GM12892 (cell line): ENCODE data around the gene RSPRY1.

Experiments used
- DNase-seq: peaks from one replicate; pipeline ENCODE4 v3.0.0; 2011; ENCODE audit not compliant: insufficient read length
- FAIRE-seq: peaks from 2 replicates; lab custom pipeline; 2011; peaks lifted over from hg19 to GRCh38; lab: Jason Lieb, UNC
- POLR2A ChIP-seq: IDR thresholded peaks from 2 replicates; pipeline ENCODE4 v1.6.1; 2011; ENCODE audit warnings: low read depth, low read length, control low read depth
- POLR2AphosphoS5 ChIP-seq: IDR thresholded peaks from 2 replicates; pipeline ENCODE4 v1.6.1; 2011; ENCODE audit warnings: low read depth, low read length, control low read depth
- TAF1 ChIP-seq: IDR thresholded peaks from 2 replicates; pipeline ENCODE4 v1.6.1; 2011; ENCODE audit warnings: low read depth, mild to moderate bottlenecking, control low read depth, low read length, borderline replicate concordance

Gene RSPRY1

GRCh38 chr16:57209780-57210179 is 23.7 kb downstream of the RSPRY1 start:
- TF ChIP-seq POLR2A, result no peak
- FAIRE-seq (no peak), DNase-seq (no peak)

- no peak for TF ChIP-seq POLR2AphosphoS5
- no peak for TF ChIP-seq TAF1
- no peak for TF ChIP-seq POLR2A
- DNase-seq (no peak), FAIRE-seq (no peak)
These were observed 27.3 kb downstream of the RSPRY1 start for GRCh38 chr16:57213462-57213861.

- TF ChIP-seq TAF1 (no peak), POLR2A (no peak), POLR2AphosphoS5 (no peak)
These were observed 30.8 kb downstream of the RSPRY1 start for GRCh38 chr16:57216968-57217367.

GRCh38 chr16:57223057-57223456 is 36.9 kb downstream of the RSPRY1 start:
- DNase-seq (no peak), FAIRE-seq (no peak)
- TF ChIP-seq TAF1 (no peak), POLR2AphosphoS5 (no peak), POLR2A (no peak)

More at GRCh38 chr16:57216968-57217367, 30.8 kb downstream of the RSPRY1 start:
- FAIRE-seq (no peak), DNase-seq (no peak)

- FAIRE-seq (no peak), DNase-seq (no peak)
- no peak for TF ChIP-seq POLR2AphosphoS5
- no peak for TF ChIP-seq TAF1
- no peak for TF ChIP-seq POLR2A
These were observed 38.7 kb downstream of the RSPRY1 start for GRCh38 chr16:57224651-57225335.

- DNase-seq (no peak), FAIRE-seq (no peak)
- TF ChIP-seq POLR2A (no peak), TAF1 (no peak), POLR2AphosphoS5 (no peak)
These were observed 39.8 kb downstream of the RSPRY1 start for GRCh38 chr16:57225978-57226377.

- TF ChIP-seq POLR2AphosphoS5 (no peak), POLR2A (no peak), TAF1 (no peak)
- no peak for FAIRE-seq
- DNase-seq, result no peak
These were observed 40.8 kb downstream of the RSPRY1 start for GRCh38 chr16:57226701-57227621.

- no peak for TF ChIP-seq POLR2A
- TF ChIP-seq POLR2AphosphoS5, result no peak
- TF ChIP-seq TAF1, result no peak
- no peak for FAIRE-seq
- DNase-seq, result no peak
These were observed 43.0 kb downstream of the RSPRY1 start for GRCh38 chr16:57229079-57229478.

GRCh38 chr16:57231821-57232350 is 45.8 kb downstream of the RSPRY1 start:
- DNase-seq (no peak), FAIRE-seq (no peak)
- TF ChIP-seq POLR2A (no peak), TAF1 (no peak), POLR2AphosphoS5 (no peak)

GRCh38 chr16:57233944-57234706 is 48.0 kb downstream of the RSPRY1 start:
- DNase-seq, result no peak
- no peak for FAIRE-seq
- TF ChIP-seq POLR2A (no peak), TAF1 (no peak), POLR2AphosphoS5 (no peak)

GRCh38 chr16:57234707-57235092 is 48.6 kb downstream of the RSPRY1 start:
- FAIRE-seq (no peak), DNase-seq (no peak)
- TF ChIP-seq POLR2A, result no peak
- no peak for TF ChIP-seq POLR2AphosphoS5
